ENCODE results near the gene CTBP2.
"Not testable (repeated sequence)": the region's sequence is repeated elsewhere in the genome, so short reads cannot be mapped to it uniquely, and the experiment has no call there.

Gene CTBP2

GRCh38 chr10:124997771-124998623, 162.4 kb downstream of the CTBP2 start:
- Histone ChIP-seq H3K4me3 (no peak overlapping the region), H3K27ac (peak overlapping the region in 5 of 21 experiments; percentile 41 to 64 (median 56))

- Histone ChIP-seq H3K27ac (no peak overlapping the region), H3K4me3 (no peak overlapping the region)
Measured at GRCh38 chr10:124997306-124997705, 163.1 kb downstream of the CTBP2 start.

- Histone ChIP-seq H3K4me3 (no peak overlapping the region), H3K27ac (no peak overlapping the region)
Measured at GRCh38 chr10:124996854-124997215, 163.5 kb downstream of the CTBP2 start.

GRCh38 chr10:124996127-124996853, 164.1 kb downstream of the CTBP2 start:
- H3K27ac ChIP-seq = no peak overlapping the region

GRCh38 chr10:124995605-124996004, 164.8 kb downstream of the CTBP2 start:
- H3K27ac ChIP-seq = no peak overlapping the region

More at GRCh38 chr10:124996127-124996853, 164.1 kb downstream of the CTBP2 start:
- no peak overlapping the region for H3K4me3 ChIP-seq

GRCh38 chr10:124994573-124995473, 165.5 kb downstream of the CTBP2 start:
- no peak overlapping the region for H3K4me3 ChIP-seq
- H3K27ac ChIP-seq = no peak overlapping the region

More at GRCh38 chr10:124995605-124996004, 164.8 kb downstream of the CTBP2 start:
- H3K4me3 ChIP-seq = no peak overlapping the region

GRCh38 chr10:124993736-124994451, 166.5 kb downstream of the CTBP2 start:
- Histone ChIP-seq H3K4me3 (no peak overlapping the region), H3K27ac (no peak overlapping the region)

GRCh38 chr10:124993345-124993708, 167.0 kb downstream of the CTBP2 start:
- no peak overlapping the region for H3K27ac ChIP-seq

GRCh38 chr10:124992462-124993344, 167.7 kb downstream of the CTBP2 start:
- no peak overlapping the region for H3K27ac ChIP-seq
- H3K4me3 ChIP-seq = no peak overlapping the region

More at GRCh38 chr10:124993345-124993708, 167.0 kb downstream of the CTBP2 start:
- H3K4me3 ChIP-seq = no peak overlapping the region

GRCh38 chr10:124991835-124992234, 168.5 kb downstream of the CTBP2 start:
- Histone ChIP-seq H3K27ac (no peak overlapping the region), H3K4me3 (no peak overlapping the region)

GRCh38 chr10:124990671-124991625, 169.4 kb downstream of the CTBP2 start:
- Histone ChIP-seq H3K4me3 (no peak overlapping the region), H3K27ac (peak overlapping the region in 1 of 21 experiments; percentile 38)

GRCh38 chr10:124989526-124989925, 170.8 kb downstream of the CTBP2 start:
- H3K4me3 ChIP-seq = no peak overlapping the region
- H3K27ac ChIP-seq = peak overlapping the region in 3 of 21 experiments; percentile 5 to 38 (median 7)

GRCh38 chr10:124988753-124989152, 171.6 kb downstream of the CTBP2 start:
- not testable (repeated sequence) for H3K27ac ChIP-seq, H3K4me3 ChIP-seq

- H3K27ac ChIP-seq = no peak overlapping the region
- H3K4me3 ChIP-seq = no peak overlapping the region
Measured at GRCh38 chr10:124987788-124988187, 172.6 kb downstream of the CTBP2 start.

- no peak overlapping the region for H3K27ac ChIP-seq
- H3K4me3 ChIP-seq = no peak overlapping the region
Measured at GRCh38 chr10:124985162-124985561, 175.2 kb downstream of the CTBP2 start.

GRCh38 chr10:124984376-124984775, 176.0 kb downstream of the CTBP2 start:
- no peak overlapping the region for H3K4me3 ChIP-seq
- no peak overlapping the region for H3K27ac ChIP-seq

- no peak overlapping the region for H3K4me3 ChIP-seq
- H3K27ac ChIP-seq = peak overlapping the region in 1 of 21 experiments; percentile 20
Measured at GRCh38 chr10:124983321-124983720, 177.0 kb downstream of the CTBP2 start.
